GM12892 (cell line): ENCODE measurements around the gene HPS5.

Experiments used
- POLR2A ChIP-seq: IDR thresholded peaks from 2 replicates; pipeline ENCODE4 v1.6.1; 2011; ENCODE audit warnings: low read depth, low read length, control low read depth
- POLR2AphosphoS5 ChIP-seq: IDR thresholded peaks from 2 replicates; pipeline ENCODE4 v1.6.1; 2011; ENCODE audit warnings: low read depth, low read length, control low read depth
- TAF1 ChIP-seq: IDR thresholded peaks from 2 replicates; pipeline ENCODE4 v1.6.1; 2011; ENCODE audit warnings: low read depth, mild to moderate bottlenecking, control low read depth, low read length, borderline replicate concordance

DNA sequence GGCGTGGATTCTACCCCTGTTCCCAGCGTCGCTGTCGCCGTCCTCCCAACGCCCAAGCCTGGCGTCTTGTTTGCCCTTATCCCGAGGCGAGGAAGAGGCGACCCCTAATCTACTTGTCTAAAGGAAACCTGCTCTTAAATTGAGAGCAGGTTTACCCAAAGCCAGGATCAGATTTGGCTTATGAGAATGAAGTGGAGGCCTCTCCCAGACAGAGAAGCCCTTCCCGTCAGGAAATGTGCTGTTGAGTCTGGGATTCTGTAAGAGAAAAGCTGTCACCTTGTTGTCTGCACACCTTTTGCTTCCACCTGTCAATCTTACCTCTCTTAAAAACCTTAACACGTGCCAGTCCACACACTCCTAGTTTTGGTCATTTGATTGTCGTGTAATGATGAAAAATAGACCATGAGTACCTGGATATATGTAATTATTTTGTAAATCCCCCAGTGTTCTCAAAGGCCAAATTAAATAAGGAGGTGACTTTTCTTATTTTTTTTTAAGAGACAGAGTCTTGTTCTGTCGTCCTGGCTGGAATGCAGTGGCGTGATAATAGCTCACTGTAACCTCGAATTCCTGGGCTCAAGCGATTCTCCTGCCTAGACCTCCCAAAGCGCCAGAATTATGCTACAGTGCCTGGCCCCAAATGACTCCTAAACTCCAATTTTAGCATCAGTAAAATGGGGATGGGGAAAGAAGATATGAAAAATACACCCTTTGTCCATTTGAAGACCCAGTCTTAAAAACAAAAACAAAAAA lies 1.1 kb upstream of the HPS5 start:
- TF ChIP-seq POLR2AphosphoS5 (no peak), POLR2A (no peak), TAF1 (no peak)
